RCC 7860 (cell line): ENCODE measurements around the gene PERCC1.
A peak's percentile ranks its signal among the peaks of the same experiment; 100 is the strongest.
"Not testable (repeated sequence)": the region's sequence is repeated elsewhere in the genome, so short reads cannot be mapped to it uniquely, and the experiment has no call there.

Source experiments
- DNase-seq: peaks from one replicate; pipeline ENCODE4 v3.0.0-alpha.2; 2015; ENCODE audit warnings: low spot score
- FAIRE-seq: peaks from 2 replicates; lab custom pipeline; 2012; peaks lifted over from hg19 to GRCh38; lab: Jason Lieb, UNC

The PERCC1 gene

DNA sequence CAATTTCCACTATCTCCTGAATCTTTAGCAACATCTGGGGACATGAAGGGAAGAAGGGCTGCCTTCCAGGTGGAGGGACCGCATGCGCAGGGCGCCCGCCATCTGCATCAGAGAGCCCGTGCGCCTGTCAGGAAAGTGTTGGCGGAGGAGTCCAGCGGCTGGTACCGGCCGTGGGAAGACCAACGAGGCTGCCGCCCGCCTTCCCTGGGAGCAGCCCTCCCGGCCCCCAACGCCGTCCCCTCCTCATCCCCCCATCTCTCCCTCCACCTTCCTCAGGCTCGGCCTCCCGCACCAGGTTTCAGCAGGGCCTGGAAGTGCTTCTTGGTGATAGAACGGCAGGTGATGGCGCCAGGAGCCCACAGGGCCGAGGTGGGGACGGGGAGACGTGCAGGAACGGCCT, 35.2 kb downstream of the PERCC1 start:
- FAIRE-seq, result no peak
- DNase-seq, result no peak

GRCh38 chr16:1466968-1467521, 36.2 kb downstream of the PERCC1 start:
- peak; percentile 60 for DNase-seq
- FAIRE-seq, result no peak

GRCh38 chr16:1468426-1468810, 37.5 kb downstream of the PERCC1 start:
- DNase-seq, result no peak
- FAIRE-seq, result no peak

DNA sequence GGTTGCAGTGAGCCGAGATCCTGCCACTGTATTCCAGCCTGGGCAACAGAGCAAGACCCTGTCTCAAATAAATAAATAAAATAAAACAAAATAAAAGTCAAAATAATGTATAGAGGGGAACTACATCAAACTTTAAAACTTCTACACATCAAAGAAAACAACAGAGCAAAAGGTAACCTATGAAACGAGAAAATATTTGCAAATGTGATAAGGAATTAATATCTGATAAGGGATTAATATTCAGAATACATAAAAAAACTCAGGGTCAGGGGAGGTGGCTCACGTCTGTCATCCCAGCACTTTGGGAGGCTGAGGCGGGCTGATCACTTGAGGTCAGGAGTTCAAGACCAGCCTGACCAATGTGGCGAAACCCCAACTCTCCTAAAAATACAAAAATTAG, 38.3 kb downstream of the PERCC1 start:
- FAIRE-seq, DNase-seq: not testable (repeated sequence)

GRCh38 chr16:1469693-1470201, 38.9 kb downstream of the PERCC1 start:
- no peak for FAIRE-seq

DNA sequence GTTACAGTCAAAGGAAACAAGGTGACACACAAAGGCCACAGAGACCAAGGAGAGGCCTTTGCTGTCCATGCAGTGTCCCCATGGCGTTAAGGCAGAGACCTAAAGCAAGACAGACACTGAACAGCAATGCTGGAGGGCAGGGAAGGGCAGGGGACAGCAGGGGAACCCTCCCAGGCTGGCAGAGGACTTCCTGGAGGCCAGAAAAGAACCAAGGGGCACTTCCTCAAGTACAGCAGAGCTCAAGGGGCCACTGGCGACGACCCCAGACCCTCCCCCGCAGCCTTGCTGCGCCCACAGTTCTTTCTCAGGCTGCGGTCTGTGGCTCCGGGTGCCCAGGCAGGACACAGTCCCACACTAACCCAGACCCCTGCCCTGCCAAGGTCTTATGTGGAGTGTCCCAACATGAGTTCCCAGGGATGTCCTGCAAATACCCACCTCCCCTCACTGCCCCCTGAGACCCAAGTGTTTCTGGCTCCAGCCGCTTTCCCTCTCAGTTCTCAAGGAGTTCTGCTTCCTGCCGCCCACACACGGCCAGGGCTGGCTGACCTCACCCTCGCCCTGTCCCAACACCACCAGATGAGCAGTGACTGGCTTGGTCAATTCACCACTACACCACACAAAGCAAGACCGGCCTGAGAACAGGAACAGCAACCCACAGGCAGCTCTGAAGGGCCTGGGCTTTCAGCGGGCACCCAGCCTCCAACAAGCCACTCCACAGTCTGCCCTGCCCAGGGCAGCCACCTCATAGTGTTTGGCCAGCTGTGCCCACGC, 39.8 kb downstream of the PERCC1 start:
- FAIRE-seq, result no peak
- no peak for DNase-seq

More at GRCh38 chr16:1469693-1470201, 38.9 kb downstream of the PERCC1 start:
- DNase-seq, result no peak

GRCh38 chr16:1471569-1472194, 40.8 kb downstream of the PERCC1 start:
- FAIRE-seq (no peak), DNase-seq (no peak)

DNA sequence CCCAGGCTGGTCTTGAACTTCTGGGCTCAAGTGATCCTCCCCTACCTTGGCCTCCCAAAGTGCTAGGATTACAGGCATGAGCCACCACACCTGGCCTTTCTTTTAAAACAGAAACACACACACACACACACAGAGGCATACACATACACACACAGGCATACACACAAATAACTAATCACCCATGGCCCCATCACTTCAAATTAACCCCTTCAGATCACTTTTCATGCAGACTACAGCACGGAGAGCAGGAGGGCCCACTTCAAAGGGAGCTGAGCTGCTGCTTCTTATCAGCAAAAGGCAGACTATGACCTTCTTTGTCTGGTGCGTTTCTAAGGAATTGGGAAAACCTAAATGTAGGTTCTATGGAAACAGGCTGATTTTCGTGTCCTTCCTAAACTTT, 42.1 kb downstream of the PERCC1 start:
- no peak for FAIRE-seq
- DNase-seq, result no peak

- FAIRE-seq (no peak), DNase-seq (no peak)
Measured at GRCh38 chr16:1474082-1474795, 43.4 kb downstream of the PERCC1 start.

DNA sequence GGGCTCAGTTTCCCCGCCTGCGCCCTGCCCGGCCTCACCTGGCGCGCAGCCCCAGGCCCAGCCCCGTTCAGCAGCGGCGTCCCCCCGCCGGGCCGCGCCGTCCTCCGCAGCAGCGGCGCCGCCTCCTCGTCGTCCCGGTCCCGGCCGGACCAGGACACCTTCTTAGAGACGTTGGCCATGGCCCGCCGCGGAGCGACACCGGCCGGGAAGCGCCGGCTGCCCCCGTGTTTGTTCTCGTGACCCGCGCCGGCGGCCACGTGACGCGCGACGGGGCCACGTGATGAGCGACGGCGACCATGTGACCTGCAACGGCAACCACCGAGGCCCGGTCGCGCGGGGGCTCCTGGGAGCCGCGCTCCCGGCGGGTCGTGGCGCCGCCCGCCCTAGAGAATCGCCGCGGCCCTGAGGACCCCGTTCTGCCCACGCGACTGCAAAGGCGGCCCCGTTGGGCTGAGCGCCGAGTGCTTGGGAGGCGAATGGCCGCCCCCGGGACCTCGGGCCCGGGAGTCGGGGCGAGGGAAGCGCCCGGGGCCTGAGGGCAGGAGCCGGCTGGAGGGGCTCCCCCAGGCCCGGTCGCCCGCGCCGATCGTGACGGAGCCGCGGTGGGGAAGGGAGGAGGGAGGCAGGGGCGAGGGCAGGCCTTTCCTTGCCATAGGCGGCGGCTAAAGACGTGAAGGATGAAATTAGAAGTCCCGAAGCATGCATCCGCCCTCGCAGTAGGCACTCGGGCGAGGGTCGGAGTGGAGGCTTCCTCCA, 44.1 kb downstream of the PERCC1 start, which contains the start of gene CLCN7:
CLCN7 (minus strand) TSS at position 233 of the 756 bp plus-strand sequence; CDS start at position 179, 54 bp downstream.
- no peak for FAIRE-seq
- peak; percentile 67 for DNase-seq

GRCh38 chr16:1475552-1476114, 44.8 kb downstream of the PERCC1 start:
- no peak for FAIRE-seq
- no peak for DNase-seq

- no peak for FAIRE-seq
- DNase-seq, result no peak
Measured at GRCh38 chr16:1477033-1477432, 46.2 kb downstream of the PERCC1 start.

- FAIRE-seq, result not testable (repeated sequence)
Measured at GRCh38 chr16:1478937-1479336, 48.1 kb downstream of the PERCC1 start.

DNA sequence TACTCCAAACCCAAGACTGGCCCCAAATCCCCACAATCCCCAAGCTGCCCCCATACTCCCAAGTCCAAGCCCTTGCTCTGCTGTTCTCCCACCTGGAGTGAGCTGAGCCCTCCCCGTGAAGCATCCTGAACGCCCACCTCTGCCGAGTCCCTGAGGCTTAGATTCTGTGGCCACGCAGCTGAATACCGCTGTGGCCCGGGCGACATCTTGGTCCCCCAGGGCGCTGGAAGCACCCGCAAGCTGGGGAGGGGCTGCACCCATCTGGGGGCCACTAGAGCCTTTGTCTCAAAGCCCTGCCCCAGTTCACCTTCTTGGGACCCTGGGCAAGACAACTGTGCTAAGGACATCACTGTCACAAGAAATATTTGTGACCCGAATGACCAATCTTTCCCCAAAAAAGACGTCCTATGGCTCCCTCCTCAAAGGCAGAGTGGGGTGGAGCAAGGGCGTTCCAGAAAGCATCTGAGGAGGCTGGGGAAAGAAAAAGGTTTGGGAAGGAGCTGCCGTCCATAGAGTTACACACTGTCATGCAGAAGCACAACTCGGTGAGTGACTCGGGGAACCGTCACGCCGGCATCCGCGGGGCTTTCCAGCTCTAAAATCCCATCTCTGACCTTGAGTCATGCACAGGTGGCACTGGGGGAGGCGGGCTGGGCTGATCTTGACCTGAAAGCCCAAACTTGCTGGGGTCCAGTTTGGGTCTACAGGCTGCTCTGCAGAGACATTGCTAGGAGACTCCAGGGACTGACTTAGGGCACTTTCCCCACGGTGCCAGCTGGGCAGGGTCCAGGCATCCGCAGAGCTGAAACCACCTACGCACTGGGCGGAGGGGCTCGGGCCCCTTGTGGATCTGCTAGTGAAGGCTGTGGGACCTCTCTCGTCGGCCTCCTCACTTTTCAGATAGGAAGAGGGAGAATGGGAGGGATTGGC, 51.3 kb downstream of the PERCC1 start:
- peak; percentile 73 for FAIRE-seq
- peak; percentile 73 for DNase-seq

More at GRCh38 chr16:1478937-1479336, 48.1 kb downstream of the PERCC1 start:
- DNase-seq, result not testable (repeated sequence)
